NCI-H460 (cell line): ENCODE data around the gene SPATA17. TPM values are rescaled to one million over a fixed set of nuclear protein-coding genes. Genes with fewer than 3 reads are reported as not detected.

ENCODE experiments used
- DNase-seq: peaks from one replicate; pipeline ENCODE4 v3.0.0-alpha.2; 2016; ENCODE audit warnings: low read depth; ENCODE audit errors: extremely low read depth
- total RNA-seq: library from RNA; depleted of rRNA; stranded (reverse); fragments of >200 nt; shearing (Covaris generic); gene quantifications from 2 replicates; pipeline ENCODE4 v1.2.3, GENCODE V29; 2014

SPATA17 gene
- total RNA-seq, 1 experiment from 2014 or later, result 3.9 TPM

- no peak for DNase-seq
These were observed 215.6 kb downstream of the SPATA17 start for GRCh38 chr1:217846733-217847132.

- no peak for DNase-seq
These were observed 216.5 kb downstream of the SPATA17 start for GRCh38 chr1:217847643-217848042.

GRCh38 chr1:217856342-217857034, 225.3 kb downstream of the SPATA17 start:
- no peak for DNase-seq

GRCh38 chr1:217857061-217857460, 225.9 kb downstream of the SPATA17 start:
- DNase-seq, result no peak

- DNase-seq, result no peak
These were observed 230.5 kb downstream of the SPATA17 start for GRCh38 chr1:217861658-217862057.

GRCh38 chr1:217867446-217867995, 236.4 kb downstream of the SPATA17 start:
- no peak for DNase-seq

- DNase-seq, result no peak
These were observed 240.8 kb downstream of the SPATA17 start for GRCh38 chr1:217871955-217872354.

GRCh38 chr1:217875229-217875628, 244.1 kb downstream of the SPATA17 start:
- DNase-seq, result no peak

GRCh38 chr1:217876401-217876800, 245.3 kb downstream of the SPATA17 start:
- no peak for DNase-seq

- no peak for DNase-seq
These were observed 245.8 kb downstream of the SPATA17 start for GRCh38 chr1:217876896-217877295.

- no peak for DNase-seq
These were observed 250.0 kb downstream of the SPATA17 start for GRCh38 chr1:217881131-217881543.

- no peak for DNase-seq
These were observed 250.6 kb downstream of the SPATA17 start for GRCh38 chr1:217881607-217882332.

- DNase-seq, result no peak
These were observed 254.0 kb downstream of the SPATA17 start for GRCh38 chr1:217885181-217885580.

GRCh38 chr1:217888328-217888727, 257.2 kb downstream of the SPATA17 start:
- no peak for DNase-seq

GRCh38 chr1:217889401-217889800, 258.3 kb downstream of the SPATA17 start:
- DNase-seq, result peak; percentile 16

GRCh38 chr1:217891966-217892365, 260.8 kb downstream of the SPATA17 start:
- no peak for DNase-seq

GRCh38 chr1:217892750-217893149, 261.6 kb downstream of the SPATA17 start:
- no peak for DNase-seq

GRCh38 chr1:217895841-217896240, 264.7 kb downstream of the SPATA17 start:
- DNase-seq, result no peak

GRCh38 chr1:217896490-217896889, 265.3 kb downstream of the SPATA17 start:
- DNase-seq, result no peak

GRCh38 chr1:217897100-217897499, 266.0 kb downstream of the SPATA17 start:
- no peak for DNase-seq

- DNase-seq, result no peak
These were observed 268.5 kb downstream of the SPATA17 start for GRCh38 chr1:217899614-217900013.

- DNase-seq, result no peak
These were observed 276.4 kb downstream of the SPATA17 start for GRCh38 chr1:217907504-217907903.
